ENCODE data around the gene NTN1.
A peak's percentile ranks its signal among the peaks of the same experiment; 100 is the strongest.

NTN1 gene

DNA sequence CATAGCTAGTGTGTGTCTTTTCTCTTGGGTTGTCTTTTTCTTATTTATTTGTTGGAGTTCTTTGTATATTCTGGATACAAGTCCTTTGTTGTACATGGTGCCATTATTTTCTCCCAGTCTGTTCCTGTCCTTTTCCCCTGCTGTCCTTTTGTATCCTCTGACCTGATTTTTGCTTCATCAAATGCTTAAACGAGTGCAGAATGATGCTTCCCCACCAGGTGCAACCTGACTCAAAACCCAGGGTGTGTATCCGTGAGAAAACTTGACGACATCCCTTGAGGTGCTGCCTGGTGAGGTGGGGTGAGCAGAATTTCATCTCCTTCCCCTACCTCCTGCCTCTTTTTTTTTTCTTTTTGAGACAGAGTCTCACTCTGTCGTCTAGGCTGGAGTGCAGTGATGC, 88.6 kb downstream of the NTN1 start:
- no peak overlapping the region for H3K4me3 ChIP-seq (ENCODE audit: low read length)
- DNase-seq (ENCODE audit: low read depth, low spot score), result no peak

DNA sequence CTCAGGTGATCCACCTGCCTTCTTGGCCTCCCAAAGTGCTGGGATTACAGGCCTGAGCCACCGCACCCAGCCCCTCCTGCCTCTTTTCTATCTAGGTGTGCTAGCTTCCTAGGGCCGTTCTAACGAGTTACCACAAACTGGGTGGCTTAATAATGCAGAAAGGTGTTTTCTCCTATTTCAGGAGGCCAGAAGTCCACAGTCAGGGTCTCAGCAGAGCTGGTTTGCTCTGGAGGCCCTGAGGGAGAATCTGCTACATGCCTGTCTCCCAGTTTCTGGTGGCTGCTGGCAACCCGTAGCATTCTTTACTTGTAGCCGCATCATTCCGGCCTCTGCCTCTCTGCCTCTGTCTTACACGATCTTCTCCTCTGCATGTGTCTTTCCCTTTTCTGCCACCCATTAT, 89.2 kb downstream of the NTN1 start:
- DNase-seq (ENCODE audit: low read depth, low spot score), result no peak
- H3K4me3 ChIP-seq (ENCODE audit: low read length), result no peak overlapping the region

DNA sequence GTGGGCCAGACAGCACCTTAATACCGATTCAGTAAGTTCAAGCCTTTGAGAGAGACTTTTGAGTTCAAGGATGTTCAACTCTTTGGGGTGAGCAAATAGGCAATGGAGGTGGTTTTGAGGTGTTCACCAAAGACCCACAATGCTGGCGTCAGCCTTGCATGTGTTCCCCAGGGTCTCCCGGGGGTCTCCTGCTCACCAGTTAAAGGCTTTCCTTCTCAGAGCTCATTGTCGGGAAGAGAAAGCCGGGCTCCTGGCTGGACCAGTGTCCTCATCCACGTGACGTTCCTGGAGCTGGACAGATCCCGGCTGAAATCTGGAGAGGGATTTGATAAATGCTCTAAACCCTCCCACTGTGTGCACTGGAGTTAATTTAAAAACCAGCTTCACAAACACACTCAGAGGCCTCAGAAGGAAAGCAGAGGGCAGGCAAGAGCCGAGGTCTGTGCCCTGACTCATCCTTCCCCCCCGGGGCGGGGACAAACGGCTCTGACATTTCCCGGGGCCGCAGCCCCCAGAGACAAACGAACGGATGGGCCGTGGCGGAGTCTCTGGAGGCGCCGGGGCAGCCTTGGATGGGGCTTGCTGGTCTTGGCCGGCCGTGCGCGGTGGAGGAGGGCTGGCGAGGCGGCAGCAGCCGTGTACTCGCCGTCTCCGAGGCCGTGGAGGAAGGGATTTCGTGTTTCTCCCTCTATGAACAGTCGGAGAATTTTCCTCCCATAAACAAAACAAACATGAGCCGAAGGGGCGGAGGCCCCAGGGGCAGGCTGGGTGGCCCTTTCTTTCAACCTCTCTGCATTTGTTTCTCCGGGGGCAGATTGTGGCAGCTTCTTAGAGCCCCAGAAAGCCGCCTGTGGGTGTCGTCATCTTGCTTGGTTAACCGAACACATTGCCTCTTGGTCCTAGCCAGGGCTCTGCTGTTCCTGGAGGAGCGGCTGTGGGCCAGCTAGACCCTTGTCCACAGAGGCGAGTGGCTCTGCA, 94.2 kb downstream of the NTN1 start:
- no peak for DNase-seq (ENCODE audit: low read depth, low spot score)
- no peak overlapping the region for H3K4me3 ChIP-seq (ENCODE audit: low read length)

DNA sequence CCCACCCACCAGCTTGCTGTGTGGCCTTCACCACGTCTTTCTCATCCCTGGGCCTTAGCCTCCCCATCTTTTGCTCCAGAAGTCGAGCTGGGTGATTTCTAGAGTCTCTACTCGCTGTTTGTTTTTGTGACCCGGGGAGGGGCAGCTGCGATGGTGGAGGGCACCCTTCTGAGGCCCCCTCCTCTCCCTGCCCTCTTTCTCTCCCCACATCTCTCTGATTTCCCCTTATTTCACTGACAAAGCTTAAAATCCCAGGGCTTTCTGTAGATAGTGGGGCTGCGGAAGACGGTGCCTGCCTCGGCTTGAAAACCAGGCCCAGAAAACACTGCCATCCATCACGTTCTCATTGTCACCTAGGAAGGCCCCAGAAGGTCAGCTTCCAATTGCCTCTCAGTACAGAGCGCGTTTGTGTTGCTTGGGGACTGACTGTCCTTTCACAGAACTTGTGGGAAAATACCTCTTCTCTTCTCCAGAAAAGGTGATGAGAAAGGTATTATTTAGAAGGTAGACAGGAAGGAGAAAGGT, 95.1 kb downstream of the NTN1 start:
- no peak overlapping the region for H3K4me3 ChIP-seq (ENCODE audit: low read length)
- no peak for DNase-seq (ENCODE audit: low read depth, low spot score)

DNA sequence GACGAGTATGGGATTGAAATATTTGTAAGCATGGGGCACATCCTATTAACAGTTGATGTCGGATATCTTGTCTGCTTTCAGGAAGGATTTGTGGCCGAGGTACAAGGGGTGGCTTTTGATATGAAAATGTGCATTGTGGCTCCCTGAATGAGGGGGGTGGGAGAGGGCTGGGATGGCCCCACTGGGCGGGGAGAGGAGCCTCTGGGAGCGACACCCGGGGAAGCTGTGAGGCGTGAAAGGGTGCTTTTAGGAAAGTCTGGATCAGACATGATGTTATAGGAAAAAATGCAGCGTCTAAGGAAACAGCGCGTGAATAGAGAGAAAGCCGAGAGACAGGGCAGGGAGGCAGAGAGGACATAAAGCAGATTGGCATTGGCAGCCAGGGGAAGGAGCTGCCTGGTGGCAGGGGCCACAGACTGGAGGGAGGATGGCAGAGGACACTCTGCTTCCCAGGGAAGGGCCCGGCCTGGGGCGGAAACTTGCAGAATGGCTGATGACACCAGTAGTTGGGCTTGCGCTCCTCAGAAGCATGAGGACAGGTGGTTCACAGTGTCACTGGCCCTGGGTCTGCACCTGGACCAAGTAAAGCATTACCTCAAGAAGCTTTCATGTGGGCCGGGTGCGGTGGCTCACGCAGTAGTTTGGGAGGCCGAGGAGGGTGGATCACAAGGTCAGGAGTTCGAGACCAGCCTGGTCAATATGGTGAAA, 95.7 kb downstream of the NTN1 start:
- DNase-seq (ENCODE audit: low read depth, low spot score), result no peak
- no peak overlapping the region for H3K4me3 ChIP-seq (ENCODE audit: low read length)

DNA sequence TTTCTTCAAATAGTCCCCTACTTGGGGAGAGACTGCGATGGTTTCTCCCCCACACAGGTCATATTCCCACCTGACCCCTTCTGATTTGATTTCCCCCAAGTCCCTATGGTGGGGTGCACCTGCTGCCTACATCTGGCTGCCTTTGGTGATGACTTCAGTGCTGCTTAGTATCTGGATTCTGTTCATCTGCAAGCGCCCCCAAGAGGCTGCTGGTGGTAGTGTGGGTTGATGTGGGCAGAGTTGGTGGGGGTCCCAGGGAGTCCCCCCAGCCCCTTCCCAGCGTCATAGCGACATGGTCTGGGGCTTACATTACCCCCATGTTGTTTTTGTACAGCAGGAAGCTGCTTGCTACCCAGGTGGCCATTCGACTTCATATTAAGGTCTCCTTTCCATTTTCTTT, 99.2 kb downstream of the NTN1 start:
- peak; percentile 22 for DNase-seq (ENCODE audit: low read depth, low spot score)
- no peak overlapping the region for H3K4me3 ChIP-seq (ENCODE audit: low read length)

DNA sequence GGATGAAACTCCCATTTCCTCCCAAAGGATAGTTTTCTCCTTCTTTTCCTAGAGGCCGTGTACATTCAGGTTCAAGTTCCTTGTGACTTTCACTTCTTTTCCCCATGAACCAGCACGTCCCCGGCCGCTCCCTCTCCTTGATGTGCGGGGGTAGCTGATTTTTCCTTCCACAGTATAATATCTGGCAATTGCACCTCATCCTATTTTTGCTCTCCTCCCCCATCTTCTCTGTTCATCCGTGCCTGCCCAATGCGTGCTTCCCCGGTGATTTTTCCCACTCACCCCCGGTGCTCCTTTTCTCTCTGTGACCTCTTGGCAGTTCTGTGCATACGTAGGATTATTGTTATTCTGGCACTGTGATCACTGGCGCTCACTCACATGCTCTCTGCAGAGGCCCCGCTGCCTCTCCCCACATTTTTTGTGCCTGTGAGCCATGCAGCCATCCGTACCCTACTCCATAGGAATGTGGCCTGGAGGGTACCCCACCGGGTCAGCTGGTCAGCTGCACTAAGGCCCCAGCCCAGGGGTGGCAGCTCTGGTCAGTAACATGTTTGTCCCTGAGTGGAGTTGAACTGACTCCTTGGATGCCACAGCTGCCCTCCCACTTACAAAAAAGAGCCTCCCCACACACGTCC, 100.0 kb downstream of the NTN1 start:
- DNase-seq (ENCODE audit: low read depth, low spot score), result no peak
- no peak overlapping the region for H3K4me3 ChIP-seq (ENCODE audit: low read length)

DNA sequence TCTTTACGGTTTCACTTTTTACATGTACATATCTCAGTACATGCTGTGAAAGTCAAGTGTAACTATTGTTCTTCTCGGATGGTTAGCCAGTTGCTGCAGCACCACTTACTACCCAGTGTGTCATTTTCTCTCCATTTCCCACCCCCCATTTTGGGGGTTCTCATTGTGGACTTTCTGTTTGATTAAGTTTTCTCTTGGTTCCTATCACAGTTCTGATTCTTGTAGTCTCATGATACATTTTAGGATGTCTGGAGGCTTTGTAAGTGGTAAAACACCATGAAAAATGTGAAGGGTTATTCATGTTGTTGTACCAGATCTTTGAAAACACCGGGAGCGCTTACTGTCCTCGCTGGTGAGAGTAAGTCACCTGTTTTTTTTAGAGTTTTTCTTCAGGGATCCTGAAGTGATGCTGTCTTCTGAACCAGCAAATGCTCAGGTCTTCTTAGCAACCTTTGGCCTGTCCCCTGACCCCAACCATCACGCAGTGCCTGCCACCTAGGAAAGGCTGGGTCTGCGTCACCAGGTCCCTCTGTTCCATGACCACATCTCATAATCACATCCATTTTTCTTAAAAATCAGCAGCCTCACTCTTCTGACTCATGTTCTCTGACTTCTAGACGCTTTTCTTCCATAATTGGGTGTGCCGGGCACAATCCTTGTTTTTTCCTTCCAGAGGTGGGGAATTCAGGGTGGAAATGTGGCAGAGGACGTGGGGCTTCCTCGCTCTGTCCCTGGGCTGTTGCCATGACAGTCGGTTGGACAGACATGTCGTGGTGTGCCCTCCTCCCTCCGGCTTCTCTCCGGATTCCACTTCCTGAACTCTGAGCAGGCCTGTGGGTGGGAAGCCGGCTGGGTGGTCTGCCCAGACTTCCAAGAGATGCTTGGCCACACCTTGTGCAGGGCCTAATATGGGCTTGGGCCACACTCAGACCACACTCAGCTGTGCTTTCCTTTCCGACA, 102.6 kb downstream of the NTN1 start:
- no peak for DNase-seq (ENCODE audit: low read depth, low spot score)
- H3K4me3 ChIP-seq (ENCODE audit: low read length), result no peak overlapping the region

DNA sequence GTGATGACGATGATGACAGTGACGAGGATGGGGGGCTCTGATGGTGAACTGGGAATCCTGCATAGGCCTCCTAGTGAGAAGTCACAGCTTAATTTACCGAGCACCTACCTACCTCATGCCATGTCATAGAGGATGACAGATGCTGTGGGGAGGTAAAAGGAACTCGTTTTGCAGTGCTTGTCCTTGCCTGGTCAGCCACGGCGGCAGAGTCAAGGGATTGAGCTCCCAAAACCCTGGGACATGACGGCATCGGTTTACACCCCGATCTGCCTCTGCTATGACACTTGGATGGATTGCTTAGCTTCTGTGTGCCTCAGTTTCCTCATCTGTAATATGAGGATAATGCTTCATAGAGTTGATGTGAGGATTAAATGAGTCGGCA, 103.2 kb downstream of the NTN1 start:
- no peak for DNase-seq (ENCODE audit: low read depth, low spot score)
- H3K4me3 ChIP-seq (ENCODE audit: low read length), result no peak overlapping the region

DNA sequence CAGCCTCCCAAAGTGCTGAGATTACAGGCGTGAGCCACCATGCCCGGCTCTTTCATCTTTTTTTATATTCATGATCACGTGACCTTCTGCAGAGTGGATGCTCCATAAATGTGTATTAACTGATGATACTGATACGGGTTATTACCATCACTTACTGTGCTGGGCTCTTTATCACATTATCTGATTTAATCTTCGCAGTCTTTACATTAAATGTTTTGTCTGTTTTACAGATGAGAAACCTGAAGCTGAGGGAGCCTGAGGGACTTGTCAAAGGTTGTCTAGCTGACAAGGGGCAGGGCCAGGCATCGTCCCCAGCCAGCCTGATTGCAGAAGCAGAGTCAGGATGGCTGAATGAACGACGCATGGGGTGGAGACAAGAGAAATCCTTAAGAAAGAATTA, 104.4 kb downstream of the NTN1 start:
- no peak for DNase-seq (ENCODE audit: low read depth, low spot score)
- no peak overlapping the region for H3K4me3 ChIP-seq (ENCODE audit: low read length)

DNA sequence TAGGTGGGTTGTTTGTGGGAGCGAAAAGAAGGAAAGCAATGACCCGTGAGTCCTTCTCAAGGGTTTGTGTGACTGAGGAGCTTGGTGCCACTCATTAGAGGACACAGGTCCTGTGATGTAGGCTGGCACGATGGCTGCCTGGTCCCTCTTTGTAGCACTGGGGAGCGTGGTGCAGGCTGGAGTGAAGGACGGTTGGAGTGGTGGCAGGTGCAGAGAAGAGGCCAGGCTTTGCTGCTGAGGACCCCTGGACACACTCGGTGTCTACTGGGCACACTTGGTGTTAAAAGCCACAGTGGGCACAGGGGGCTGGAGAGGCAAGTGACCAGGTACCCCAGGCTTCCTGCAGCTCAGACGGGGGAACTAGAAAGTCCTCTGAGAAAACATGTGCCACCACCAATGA, 106.0 kb downstream of the NTN1 start:
- no peak for DNase-seq (ENCODE audit: low read depth, low spot score)
- no peak overlapping the region for H3K4me3 ChIP-seq (ENCODE audit: low read length)

DNA sequence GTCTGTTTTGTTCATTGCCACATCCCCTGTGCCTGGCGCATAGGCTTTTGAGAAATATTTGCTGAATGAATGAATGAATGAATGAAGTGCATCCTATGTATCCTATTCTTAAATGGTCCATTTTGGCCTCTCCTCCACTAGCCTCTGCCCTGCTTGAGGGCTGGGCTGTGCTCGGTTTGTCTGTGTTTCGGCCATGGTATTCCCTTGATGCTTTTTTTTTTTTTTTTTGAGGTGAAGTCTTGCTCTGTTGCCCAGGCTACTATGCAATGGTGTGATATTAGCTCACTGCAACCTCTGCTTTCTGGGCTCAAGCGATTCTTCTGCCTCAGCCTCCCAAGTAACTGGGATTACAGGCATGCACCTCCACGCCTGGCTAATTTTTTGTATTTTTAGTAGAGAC, 110.1 kb downstream of the NTN1 start:
- DNase-seq (ENCODE audit: low read depth, low spot score), result no peak
- H3K4me3 ChIP-seq (ENCODE audit: low read length), result no peak overlapping the region

DNA sequence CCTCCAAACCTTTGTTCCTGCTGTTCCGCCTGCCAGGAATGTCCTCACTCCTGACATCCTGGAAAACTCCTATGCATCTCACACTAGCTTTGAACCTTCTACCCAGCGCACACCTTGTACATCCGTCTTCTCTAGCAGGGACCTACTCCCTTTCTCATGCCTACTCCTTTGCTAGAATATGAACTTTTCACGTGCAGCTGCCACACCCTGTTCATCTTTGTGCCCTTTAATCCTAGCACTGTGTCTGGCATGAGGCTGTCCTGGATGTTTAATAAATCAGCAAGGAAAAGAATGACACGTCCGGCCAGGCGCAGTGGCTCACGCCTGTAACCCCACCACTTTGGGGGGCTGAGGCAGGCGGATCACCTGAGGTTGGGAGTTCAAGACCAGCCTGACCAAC, 111.0 kb downstream of the NTN1 start:
- no peak for DNase-seq (ENCODE audit: low read depth, low spot score)
- H3K4me3 ChIP-seq (ENCODE audit: low read length), result no peak overlapping the region

DNA sequence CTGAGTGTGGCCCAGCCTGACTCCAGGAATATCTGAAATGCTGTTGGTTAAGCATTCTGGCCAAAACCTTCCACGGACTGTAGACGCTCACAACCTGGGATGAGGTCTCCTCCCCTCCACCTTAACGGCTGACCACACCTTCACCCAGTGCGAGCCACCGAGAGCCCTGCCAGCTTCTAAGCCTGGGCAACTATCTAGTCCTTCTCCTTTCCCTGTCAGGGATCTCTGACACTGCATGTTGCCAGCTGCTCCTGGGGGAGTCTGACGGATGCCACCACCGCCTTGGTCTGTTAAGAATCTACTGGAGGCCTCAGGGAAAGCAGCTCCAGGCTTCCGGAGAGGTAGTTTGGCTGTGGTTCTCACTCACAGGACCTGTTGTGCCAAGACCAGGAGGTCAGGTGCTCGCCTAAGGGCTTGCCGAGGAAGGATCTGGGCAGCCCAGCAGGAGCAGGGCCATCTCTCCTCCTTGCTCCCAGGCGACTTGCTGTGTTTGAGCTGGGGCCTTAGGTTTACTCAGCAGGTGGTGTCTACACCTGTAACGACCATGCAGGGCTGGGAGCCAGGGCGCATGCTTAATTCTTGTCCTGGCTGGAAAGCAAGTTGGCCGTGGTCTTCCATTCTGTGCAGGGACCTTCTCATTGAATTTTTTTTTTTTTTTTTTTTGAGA, 111.8 kb downstream of the NTN1 start:
- no peak for DNase-seq (ENCODE audit: low read depth, low spot score)

DNA sequence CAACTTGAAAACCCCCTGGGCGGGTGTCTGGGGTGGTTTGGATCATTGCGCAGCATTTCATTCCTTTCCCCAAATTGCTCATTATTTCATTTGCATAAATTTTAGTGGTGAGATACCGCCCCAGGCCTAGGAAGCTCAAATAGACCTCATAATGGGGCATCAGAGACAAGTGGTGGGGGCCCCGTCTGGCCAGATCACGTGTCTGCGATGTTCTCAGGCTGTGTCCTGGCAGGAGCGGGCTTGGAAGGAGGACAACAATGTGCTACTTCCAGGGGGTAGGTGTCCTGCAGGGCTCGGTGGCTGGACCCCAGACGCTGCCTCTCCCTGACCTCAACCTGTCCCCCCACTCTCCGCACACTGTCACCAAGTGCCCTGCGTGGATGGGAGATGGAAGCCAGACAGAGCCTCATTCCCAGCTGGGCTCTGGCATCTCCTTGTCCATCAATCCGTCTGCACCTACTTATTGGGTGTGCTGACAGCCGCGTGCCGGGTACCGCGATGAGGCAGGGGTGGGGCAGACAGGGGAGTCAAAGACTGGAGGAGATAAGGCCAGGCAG, 116.9 kb downstream of the NTN1 start:
- no peak overlapping the region for H3K4me3 ChIP-seq (ENCODE audit: low read length)
- DNase-seq (ENCODE audit: low read depth, low spot score), result no peak

More for the DNA sequence above, 111.8 kb downstream of the NTN1 start:
- H3K4me3 ChIP-seq (ENCODE audit: low read length), result no peak overlapping the region

DNA sequence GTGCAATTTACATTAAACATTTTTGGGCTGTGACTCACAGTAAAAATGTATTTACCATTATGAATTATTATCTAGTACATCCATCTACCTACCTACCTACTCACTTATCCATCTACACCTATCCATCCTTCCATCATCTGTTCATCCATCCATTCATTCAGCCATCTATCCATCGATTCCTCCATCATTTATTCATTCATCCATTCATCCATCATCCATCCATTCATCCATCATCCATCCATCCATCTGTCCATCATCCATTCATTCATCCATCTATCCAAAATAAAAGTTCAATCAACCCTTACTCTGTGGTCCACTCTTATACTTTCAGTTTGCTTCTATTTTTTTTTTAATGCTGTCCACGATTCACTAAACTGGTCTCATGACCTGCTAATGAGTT, 118.4 kb downstream of the NTN1 start:
- DNase-seq (ENCODE audit: low read depth, low spot score), result no peak
- no peak overlapping the region for H3K4me3 ChIP-seq (ENCODE audit: low read length)

DNA sequence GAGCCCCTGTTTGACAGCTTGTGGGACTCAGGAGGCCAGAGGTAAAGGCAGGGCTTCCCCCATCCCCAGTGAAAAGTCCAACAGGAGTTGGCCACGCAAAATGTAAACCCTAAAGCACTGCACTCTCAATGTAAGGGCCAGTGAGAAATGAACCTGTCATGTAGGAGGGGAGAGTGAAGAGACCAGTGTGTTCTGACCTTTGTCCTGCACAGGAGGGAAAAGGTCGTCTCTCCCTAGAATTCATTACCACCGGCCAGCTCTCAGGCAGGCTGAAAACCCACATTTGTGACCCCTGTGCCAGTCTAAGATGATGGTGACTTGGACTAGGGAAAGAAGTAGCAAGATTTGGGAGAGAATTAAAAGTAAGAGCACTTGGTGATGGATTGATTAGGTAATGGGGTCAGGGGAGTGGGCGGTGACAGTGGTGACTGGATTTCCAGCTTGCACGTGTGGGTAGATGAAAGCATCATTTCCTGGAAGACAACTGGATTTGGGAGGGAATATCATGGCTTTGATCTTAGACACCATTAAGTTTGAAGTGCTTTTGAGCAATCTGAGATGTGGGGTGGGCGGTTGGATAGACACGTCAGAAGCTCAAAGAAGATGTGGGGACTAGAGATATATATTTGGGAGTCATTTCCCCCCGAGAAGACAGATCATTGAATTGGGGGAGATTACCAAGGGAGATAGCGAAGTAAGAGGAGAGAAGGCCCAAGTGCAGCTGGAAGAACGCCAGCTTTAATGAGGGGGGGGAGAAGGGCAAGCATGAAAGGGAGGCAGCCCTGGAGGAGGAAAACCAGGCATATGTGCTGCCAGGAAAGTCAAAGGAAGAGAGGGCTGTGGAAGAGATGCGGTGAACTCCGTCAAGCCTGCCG, 119.5 kb downstream of the NTN1 start:
- no peak overlapping the region for H3K4me3 ChIP-seq (ENCODE audit: low read length)
- no peak for DNase-seq (ENCODE audit: low read depth, low spot score)
